ENCODE measurements around the gene GRIK5.

GRIK5 gene

GRCh38 chr19:42076380-42076944, 6.5 kb upstream of the GRIK5 start:
- peak in 1 of 2 donors; percentile 19 for DNase-seq (ENCODE audit: low read depth in 2 of 2)

GRCh38 chr19:42075616-42076379, 5.8 kb upstream of the GRIK5 start, which contains the start of gene ZNF574:
ZNF574 (plus strand) TSS chr19:42076166; CDS start chr19:42078607, 2,441 bp downstream.
- peak; percentile 97 for DNase-seq (ENCODE audit: low read depth in 2 of 2)

- no peak for DNase-seq (ENCODE audit: low read depth in 2 of 2)
Measured at GRCh38 chr19:42075364-42075615, 5.3 kb upstream of the GRIK5 start.

GRCh38 chr19:42074513-42075363, 4.7 kb upstream of the GRIK5 start:
- DNase-seq (ENCODE audit: low read depth in 2 of 2): no peak

- no peak for DNase-seq (ENCODE audit: low read depth in 2 of 2)
Measured at GRCh38 chr19:42071247-42071646, 1.2 kb upstream of the GRIK5 start.

GRCh38 chr19:42068756-42069571, 1.0 kb downstream of the GRIK5 start:
- no peak for DNase-seq (ENCODE audit: low read depth in 2 of 2)

GRCh38 chr19:42068361-42068755, 1.6 kb downstream of the GRIK5 start:
- DNase-seq (ENCODE audit: low read depth in 2 of 2): no peak

- no peak for DNase-seq (ENCODE audit: low read depth in 2 of 2)
Measured at GRCh38 chr19:42067315-42067888, 2.6 kb downstream of the GRIK5 start.

- no peak for DNase-seq (ENCODE audit: low read depth in 2 of 2)
Measured at GRCh38 chr19:42066075-42066754, 3.8 kb downstream of the GRIK5 start.

- DNase-seq (ENCODE audit: low read depth in 2 of 2): no peak
Measured at GRCh38 chr19:42065511-42065910, 4.5 kb downstream of the GRIK5 start.

GRCh38 chr19:42065051-42065450, 5.0 kb downstream of the GRIK5 start:
- no peak for DNase-seq (ENCODE audit: low read depth in 2 of 2)

GRCh38 chr19:42064432-42064831, 5.6 kb downstream of the GRIK5 start:
- no peak for DNase-seq (ENCODE audit: low read depth in 2 of 2)

- no peak for DNase-seq (ENCODE audit: low read depth in 2 of 2)
Measured at GRCh38 chr19:42062381-42062780, 7.6 kb downstream of the GRIK5 start.

- DNase-seq (ENCODE audit: low read depth in 2 of 2): no peak
Measured at GRCh38 chr19:42060117-42060516, 9.9 kb downstream of the GRIK5 start.

- no peak for DNase-seq (ENCODE audit: low read depth in 2 of 2)
Measured at GRCh38 chr19:42059196-42059595, 10.8 kb downstream of the GRIK5 start.

- DNase-seq (ENCODE audit: low read depth in 2 of 2): no peak
Measured at GRCh38 chr19:42057846-42058245, 12.2 kb downstream of the GRIK5 start.

GRCh38 chr19:42054205-42054604, 15.8 kb downstream of the GRIK5 start:
- DNase-seq (ENCODE audit: low read depth in 2 of 2): no peak

GRCh38 chr19:42053037-42053935, 16.7 kb downstream of the GRIK5 start:
- no peak for DNase-seq (ENCODE audit: low read depth in 2 of 2)

- no peak for DNase-seq (ENCODE audit: low read depth in 2 of 2)
Measured at GRCh38 chr19:42052241-42052863, 17.7 kb downstream of the GRIK5 start.
